Epithelial cell of esophagus (primary cell): Measurements from ENCODE around the gene SLPI.

Experiments
- DNase-seq: peaks from one replicate; pipeline ENCODE4 v3.0.0; 2010; ENCODE audit warnings: low read depth
- H3K4me3 ChIP-seq: 2 replicates; pipeline ENCODE4 v1.5.1; 2011; ENCODE audit warnings: mild to moderate bottlenecking, low read length, control low read depth
- CTCF ChIP-seq: IDR thresholded peaks from 2 replicates; pipeline ENCODE4 v1.5.1; 2011; ENCODE audit warnings: low read depth, mild to moderate bottlenecking, low read length, control low read depth, inconsistent platforms; ENCODE audit not compliant: insufficient read depth; ENCODE audit errors: missing control alignments

Gene SLPI

GRCh38 chr20:45269754-45270270, 15.4 kb upstream of the SLPI start:
- no peak overlapping the region for H3K4me3 ChIP-seq
- TF ChIP-seq CTCF: no peak
- no peak for DNase-seq

DNA sequence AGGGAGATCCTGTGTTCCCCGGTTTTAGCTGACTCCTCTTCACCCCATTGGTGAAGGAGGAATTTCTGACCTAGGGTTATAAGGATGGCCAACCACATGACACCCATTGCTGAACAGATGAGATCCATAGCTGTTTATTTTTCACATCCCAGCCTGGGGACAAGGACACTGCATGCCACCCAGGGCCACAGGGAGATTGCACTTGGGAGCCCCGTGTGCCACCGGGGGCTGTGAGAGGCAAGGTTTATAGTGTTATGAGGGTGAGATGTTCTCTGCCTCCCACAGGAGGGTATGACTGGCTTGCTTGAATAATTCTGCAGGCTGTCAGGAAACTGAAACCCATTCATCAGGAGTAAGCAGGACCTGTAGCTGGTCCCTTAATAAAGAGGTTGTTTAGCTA, 14.7 kb upstream of the SLPI start:
- H3K4me3 ChIP-seq: no peak overlapping the region
- TF ChIP-seq CTCF: no peak
- no peak for DNase-seq

DNA sequence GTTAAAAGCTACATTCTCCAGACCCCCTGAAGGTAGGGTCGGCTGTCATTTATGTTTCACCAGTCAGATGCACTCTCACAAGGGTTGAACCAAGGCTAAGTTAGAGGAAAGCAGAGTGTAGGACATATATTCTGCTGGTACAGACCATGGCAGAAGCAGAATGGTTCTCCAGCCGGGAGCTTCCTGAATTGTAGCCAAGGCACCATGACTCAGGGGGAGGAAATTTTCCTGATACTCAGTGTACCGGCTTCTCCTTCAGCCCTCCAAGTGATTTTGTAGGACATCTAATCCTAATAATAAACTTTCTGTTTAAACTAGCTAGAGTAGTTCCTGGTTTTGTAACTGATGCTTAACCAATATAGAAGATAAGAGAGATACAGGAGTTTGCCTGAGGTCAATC, 14.2 kb upstream of the SLPI start:
- DNase-seq: peak; percentile 31
- H3K4me3 ChIP-seq: no peak overlapping the region
- TF ChIP-seq CTCF: no peak

GRCh38 chr20:45266977-45267376, 12.6 kb upstream of the SLPI start:
- no peak overlapping the region for H3K4me3 ChIP-seq
- DNase-seq: peak; percentile 54
- no peak for TF ChIP-seq CTCF

- DNase-seq: no peak
- no peak for TF ChIP-seq CTCF
- H3K4me3 ChIP-seq: no peak overlapping the region
Observed at GRCh38 chr20:45263556-45264266, 9.3 kb upstream of the SLPI start.

DNA sequence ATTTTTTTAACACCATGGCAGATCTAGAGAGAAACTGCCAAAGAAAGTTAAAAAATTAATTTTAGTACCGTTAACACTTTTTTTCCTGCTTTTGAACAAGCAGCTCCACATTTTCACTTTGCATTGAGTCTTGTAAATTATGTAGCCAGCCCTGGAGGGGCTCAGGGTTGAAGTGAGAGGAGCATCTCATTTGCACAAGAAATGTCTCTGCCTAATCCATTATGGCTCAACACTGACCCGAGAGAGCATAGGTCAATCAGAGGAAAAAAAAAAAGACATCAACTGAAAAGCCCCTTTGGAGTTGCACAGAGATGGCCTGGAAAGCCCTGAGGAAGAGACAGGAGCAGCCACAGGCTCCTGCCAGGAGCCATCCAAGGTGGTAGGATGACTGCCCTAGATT, 4.3 kb upstream of the SLPI start:
- no peak overlapping the region for H3K4me3 ChIP-seq
- DNase-seq: no peak
- TF ChIP-seq CTCF: no peak

DNA sequence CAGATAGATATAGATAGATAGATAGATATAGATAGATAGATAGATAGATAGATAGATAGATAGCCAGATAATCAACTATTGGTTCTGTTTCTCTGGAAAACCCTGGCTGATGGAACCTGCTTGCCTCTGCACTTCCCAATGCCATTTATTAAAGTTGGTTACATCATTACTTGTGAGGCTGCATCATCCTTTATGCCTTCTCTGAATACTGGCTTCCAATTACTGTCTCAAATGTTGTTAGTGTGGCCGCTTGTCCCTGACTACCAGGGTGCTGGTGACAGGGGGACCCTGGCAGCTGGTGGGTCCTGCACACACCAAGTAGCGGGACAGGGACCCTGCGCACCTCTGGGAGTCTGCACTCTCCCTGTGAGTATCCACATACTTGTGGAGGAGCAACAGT, 3.9 kb upstream of the SLPI start:
- H3K4me3 ChIP-seq: no peak overlapping the region
- no peak for DNase-seq
- no peak for TF ChIP-seq CTCF
